ENCODE measurements around the gene ULK4. TPM values are rescaled to one million over a fixed set of nuclear protein-coding genes. Genes with fewer than 3 reads are reported as not detected.
A peak's percentile ranks its signal among the peaks of the same experiment; 100 is the strongest.

Gene ULK4
- total and polyA plus RNA-seq, 2 of the 4 experiments (the other 2 are of a cell fraction) = 2.7 to 5.0 TPM

DNA sequence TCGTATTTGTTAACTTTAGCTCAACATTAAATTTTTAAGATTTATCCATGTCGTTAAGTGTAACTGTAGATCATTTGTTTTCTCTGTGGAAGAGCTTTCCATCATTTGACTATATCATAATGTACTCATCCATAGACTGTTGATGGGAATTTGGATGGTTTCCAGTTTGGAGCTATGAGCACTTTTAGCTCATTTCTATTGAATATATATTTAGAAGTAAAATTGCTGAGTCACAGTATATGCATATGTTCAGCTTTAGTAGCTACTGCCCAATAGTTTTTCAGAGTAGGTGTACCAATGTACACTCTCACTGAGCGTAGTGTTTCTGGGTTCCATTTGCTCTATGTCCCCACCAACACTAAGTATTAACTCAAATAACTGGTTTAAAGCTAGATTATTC, 263.0 kb downstream of the ULK4 start:
- Histone ChIP-seq H2AK5ac (ENCODE audit: low read depth, low read length) (no peak overlapping the region), H3K4me1 (ENCODE audit: control insufficient read depth, insufficient read depth, low read length) (peaks cover 4% of the 10 kb centered on the region; the same call in 1 of the 2 replicates), H4K20me1 (ENCODE audit: insufficient read depth, low read length) (no peaks in the 10 kb centered on the region), H3K27ac (ENCODE audit: insufficient read depth, low read length) (no peak overlapping the region), H3K9me3 (ENCODE audit: control insufficient read depth, insufficient read depth, low read length) (no peaks in the 10 kb centered on the region), H3K14ac (replicated peaks; ENCODE audit: low read depth, low read length) (no peak overlapping the region), H2BK120ac (ENCODE audit: low read depth, low read length) (no peak overlapping the region), H4K5ac (ENCODE audit: low read depth, low read length) (no peak overlapping the region), H2AFZ (replicated peaks; ENCODE audit: low read length, poor library complexity) (no peak overlapping the region), H2BK5ac (ENCODE audit: low read depth, low read length, poor library complexity, severe bottlenecking) (no peak overlapping the region), H4K91ac (ENCODE audit: insufficient read depth, low read depth, low read length) (no peak overlapping the region), H3K4me2 (ENCODE audit: low read depth, low read length) (no peak overlapping the region), H3K56ac (ENCODE audit: extremely low read depth, insufficient read depth, low read length) (no peak overlapping the region), H3K9me1 (ENCODE audit: insufficient read depth, low read length) (no peaks in the 10 kb centered on the region; the same call in 1 of the 2 replicates), H2AK9ac (replicated peaks; ENCODE audit: low read depth, low read length, poor library complexity) (no peak overlapping the region), H4K8ac (ENCODE audit: low read depth in 2 of 2, low read length in 2 of 2) (no peak overlapping the region), H3K4ac (ENCODE audit: low read depth, low read length) (no peak overlapping the region), H3K79me1 (ENCODE audit: low read depth in 1 of 2, low read length in 2 of 2) (no peaks in the 10 kb centered on the region), H3K4me3 (ENCODE audit: insufficient read depth, low read depth, low read length) (no peak overlapping the region), H3K36me3 (ENCODE audit: control insufficient read depth, insufficient read depth, low read length) (no peaks in the 10 kb centered on the region), H2BK20ac (ENCODE audit: low read depth, low read length) (no peak overlapping the region), H3K23ac (ENCODE audit: low read depth, low read length) (no peak overlapping the region), H3K27me3 (ENCODE audit: control insufficient read depth, insufficient read depth, low read length) (no peaks in the 10 kb centered on the region), H3K18ac (ENCODE audit: low read depth, low read length) (no peak overlapping the region), H2BK15ac (ENCODE audit: low read depth, low read length) (no peak overlapping the region), H3K9ac (ENCODE audit: low read depth, low read length) (no peak overlapping the region)
- ChIA-PET POLR2A (ENCODE audit: unreplicated experiment) (interaction anchor here (0.6 kb wide), 1 partner anchor 354 kb away, joined by 4 read pairs; no protein-coding TSS in a partner anchor), CTCF (no interaction called here)
- BruUV-seq (replicated peaks) = no TSS peak
- DNase-seq (peak; percentile 11), ATAC-seq (ENCODE audit: low read depth) (no peak)
- in situ Hi-C loops (cut with MboI; ENCODE audit: low sequenced_read_pairs) = loop anchor here (25.0 kb wide), 1 partner anchor 487 kb away; no protein-coding TSS in a partner anchor
- TF ChIP-seq CHD1 (IDR thresholded peaks at IDR 0.05; ENCODE audit: low read depth, low read length) (no peak), NFE2L2 (IDR thresholded peaks at IDR 0.05; ENCODE audit: low read depth, low read length) (peak; percentile 95), MAFK (IDR thresholded peaks at IDR 0.05; ENCODE audit: low read depth, low read length) (peak; percentile 81), MXI1 (IDR thresholded peaks at IDR 0.05; ENCODE audit: borderline replicate concordance, low read depth, low read length) (no peak), FOS (IDR thresholded peaks at IDR 0.05; ENCODE audit: low read depth, low read length) (no peak)
- intact Hi-C loops (cut with micrococcal nuclease) = loop anchor here (10.0 kb wide), 1 partner anchor 1374 kb away; no protein-coding TSS in a partner anchor
- dilution Hi-C loops (cut with HindIII; ENCODE audit: low sequenced_read_pairs, unreplicated experiment) = no loop called here
- WGBS, 2 experiments (ENCODE audit: extremely low coverage in 2 of 2, insufficient read length in 1 of 2) = no CpG with 5 or more reads among the region's 3 CpGs
